GM18861 (cell line): ENCODE results near the gene TCOF1.

Experiments
- ATAC-seq: cut with Tn5 transposase; IDR thresholded peaks from one replicate; pipeline ENCODE4 v1.9.1; 2021; ENCODE audit not compliant: unreplicated experiment

Gene TCOF1

DNA sequence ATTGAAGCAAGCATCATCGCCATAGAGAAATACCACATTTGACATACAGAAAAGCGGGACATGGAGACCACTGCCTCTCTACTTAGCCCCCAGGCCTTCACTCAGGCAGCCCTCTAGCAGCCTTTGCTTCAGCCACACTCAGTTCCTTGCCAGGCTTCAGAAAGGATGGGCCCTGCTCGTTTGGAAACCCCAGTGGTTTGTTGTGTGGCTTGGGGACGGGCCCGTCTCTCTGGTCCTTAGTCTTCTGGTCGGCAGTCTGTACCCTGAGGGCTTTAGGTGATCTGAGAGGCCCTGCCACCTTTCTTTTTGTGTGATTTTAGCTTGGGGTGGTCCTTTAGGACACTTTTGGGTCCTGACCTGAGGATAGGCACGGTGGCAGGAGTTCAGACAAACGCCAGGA is 33.7 kb upstream of the TCOF1 start:
- ATAC-seq: no peak

DNA sequence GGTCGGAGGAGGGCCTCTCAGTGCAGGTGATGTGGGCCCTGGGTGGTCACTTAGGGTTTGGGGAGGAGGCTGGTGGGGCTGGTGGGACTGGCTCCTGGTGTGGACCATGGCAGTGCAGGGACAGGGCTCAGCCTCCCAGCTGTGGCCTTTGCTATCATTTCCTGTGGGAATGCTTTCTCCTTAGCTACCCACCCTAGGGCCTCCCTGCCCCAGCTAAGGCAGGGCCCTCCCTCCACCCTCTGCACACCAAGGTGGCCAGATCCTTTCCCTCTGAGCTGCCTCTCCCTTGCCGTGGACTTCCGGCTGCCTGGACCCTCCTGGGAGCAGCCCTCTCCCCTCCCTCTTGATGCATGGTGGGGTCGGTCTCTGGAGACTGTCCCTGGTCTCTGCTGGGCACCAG is 32.1 kb upstream of the TCOF1 start:
- no peak for ATAC-seq

DNA sequence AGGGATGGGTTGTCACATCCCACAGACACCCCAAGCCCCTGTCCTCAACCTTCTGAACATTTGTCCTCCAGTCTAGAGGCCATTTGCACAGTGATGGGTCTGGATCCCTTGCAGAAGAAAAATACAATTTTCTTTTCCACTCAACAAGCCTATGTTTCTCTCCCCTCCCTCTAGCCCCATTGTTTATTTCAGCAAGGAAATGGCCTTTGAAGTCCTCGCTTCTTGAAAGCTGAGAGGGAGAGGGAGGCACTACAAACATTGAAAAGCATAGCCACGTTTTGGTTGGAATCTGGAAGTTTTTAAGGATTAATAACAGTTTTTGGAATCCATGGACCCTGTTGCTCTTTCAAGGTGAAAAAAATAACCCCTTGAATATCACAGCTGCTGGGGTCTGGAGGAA is 30.8 kb upstream of the TCOF1 start:
- no peak for ATAC-seq

DNA sequence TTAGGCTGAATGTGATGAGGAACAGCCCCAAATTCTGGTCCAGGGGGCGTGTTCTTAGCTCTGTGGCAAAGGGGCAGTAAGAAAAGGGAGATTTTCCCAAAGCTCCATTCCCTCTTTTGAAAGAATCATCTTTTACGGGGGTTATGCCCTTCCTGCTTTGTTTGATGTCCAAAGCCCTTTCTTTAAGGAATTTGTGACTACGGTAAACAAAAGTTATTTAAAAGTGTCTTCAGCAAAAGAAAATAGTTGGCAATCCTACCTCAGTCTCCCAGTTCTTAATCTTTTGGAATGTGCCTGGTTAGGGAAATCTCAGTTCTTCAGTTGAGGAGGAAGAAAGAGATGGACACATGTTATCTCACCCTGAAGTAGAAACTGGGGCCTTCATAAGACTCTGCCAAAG is 30.4 kb upstream of the TCOF1 start:
- no peak for ATAC-seq

DNA sequence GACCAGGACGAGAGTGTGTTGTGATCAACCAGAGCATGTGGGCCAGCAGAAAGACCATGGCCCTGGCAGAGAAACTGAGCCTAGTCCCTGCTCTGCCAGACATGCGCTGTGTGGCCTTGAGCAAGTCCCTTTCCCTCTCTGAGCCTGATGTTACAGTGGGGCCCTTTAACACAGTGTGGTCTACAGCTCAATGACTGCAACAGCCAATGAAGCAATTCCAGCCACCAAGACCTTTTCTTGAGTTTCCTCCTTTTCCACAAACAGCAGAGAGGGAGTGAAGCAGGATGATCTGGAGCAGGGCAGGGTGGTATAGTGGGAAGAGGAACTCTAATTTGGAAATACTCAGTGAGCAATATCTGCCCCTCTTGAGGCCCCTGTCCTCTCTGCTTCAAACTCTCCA is 29.0 kb upstream of the TCOF1 start:
- no peak for ATAC-seq

DNA sequence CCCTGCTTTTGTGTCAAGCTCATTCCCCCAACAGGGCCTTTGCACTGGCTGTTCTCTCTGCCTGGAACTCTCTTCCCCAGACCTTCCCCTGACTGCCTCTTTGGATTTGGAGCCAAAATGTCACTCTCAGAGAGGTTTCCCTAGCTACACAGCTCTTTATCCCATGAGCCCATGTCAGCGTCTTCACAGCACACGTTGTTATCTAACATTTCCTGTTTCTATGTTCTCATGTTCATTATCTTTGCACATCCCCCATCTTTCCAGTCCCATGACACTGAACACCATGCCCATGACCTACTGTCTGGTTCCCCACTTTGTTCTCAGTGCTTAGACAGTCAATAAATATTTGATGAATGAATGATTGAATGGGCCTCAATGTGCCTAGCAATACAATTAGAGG is 28.5 kb upstream of the TCOF1 start:
- ATAC-seq: no peak

DNA sequence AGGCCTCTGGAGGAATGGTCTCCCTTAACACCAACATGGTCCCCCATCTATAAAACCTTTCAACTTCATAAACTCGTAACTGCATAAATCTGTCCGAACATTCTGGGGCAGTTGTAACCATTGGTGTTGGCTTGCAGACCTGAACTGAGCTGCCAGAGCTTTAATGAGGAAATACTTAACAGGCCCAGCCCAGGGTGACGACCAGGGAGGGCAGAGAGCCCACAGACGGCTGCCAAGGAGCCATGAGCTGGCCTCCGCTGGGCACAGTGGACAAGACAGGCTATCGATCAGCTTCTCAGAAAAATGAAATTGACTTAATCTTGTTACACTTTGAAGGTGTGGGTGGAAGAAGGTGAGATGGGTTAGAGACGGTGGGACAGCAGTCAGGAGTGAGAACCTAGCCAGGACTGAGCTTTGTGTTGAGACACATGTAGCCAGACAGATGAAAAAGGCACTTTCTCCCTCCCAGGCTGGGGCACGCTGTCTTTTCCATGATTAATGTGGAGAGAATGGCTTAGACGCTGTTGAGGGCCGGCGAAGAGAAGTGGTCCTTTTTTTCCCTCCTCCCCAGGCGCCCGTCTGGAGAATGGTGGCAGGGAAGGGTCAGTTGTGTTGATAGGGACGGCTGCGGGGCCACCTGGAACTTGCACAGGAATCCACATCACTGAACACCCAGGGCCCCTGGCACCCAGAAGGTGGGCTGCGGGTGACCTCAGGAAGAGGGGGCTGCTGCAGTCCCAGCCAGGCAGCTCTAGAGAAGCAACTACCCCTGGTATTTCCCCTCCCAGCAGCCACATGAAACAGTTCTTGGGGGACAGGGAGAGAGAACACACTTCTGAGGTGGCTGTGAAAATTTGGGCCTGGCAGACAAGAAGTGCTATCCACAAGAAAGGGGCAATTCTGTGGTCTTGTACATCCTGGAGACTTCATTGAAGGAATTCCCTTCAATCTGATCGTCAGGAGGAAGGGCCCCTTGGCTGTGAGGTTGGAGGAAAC is 27.3 kb upstream of the TCOF1 start:
- ATAC-seq: no peak

DNA sequence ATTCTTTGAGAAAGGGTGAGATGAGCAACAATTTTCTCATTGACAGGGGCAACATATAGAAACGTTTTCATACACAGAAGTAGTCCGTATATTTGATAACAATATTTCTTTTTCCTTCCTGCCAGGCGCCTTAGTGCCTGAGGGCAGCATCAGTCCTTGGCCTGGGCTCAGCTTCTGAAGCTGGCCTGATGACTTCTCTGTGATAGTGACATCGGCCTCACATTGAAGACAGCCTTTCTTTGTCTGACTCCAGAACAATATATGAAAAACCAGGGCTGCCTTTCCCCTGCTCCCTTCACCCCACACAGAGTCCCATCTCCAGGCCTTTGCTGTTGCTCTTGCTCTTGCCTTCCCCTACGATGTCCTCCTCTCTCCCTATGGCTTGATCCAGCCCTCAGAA is 24.1 kb upstream of the TCOF1 start:
- ATAC-seq: no peak

DNA sequence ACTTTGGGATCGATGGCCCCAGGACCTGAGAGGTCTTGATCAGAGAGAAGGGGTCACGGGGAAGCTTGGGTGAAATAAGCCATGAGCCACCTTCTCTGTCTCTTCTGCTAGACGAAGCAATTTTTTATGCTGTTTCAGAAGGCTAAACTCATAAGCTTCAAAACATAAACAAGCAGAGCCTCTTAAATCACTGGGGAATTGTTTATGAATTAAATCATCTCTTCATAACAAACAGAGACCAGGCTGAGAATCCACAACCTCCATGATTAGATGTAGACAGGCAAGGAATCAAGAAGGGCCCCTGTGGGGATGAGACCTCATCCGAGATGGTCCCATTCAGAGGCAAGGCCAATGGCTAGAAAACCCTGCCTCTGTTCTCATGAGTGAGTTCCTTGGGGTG is 21.7 kb upstream of the TCOF1 start:
- no peak for ATAC-seq

DNA sequence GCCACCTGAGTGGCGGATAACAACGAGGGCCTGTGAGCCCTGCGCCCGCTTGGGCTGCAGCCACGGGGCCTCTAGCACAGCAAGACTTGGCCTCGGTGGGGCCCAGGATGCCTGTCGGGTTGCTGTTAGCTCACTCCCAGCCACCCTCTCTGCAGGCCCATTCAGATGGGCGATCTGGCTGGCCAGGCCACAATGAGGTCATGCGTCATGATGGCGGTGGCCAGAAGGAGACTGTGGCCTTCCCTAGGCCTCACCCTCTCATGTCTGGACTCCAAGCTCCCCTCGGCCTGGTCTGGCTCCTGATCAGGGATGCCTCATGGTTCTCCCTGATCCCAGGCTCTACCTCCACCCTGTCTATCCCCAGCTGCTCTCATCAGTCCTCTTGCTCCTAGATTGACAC is 19.0 kb upstream of the TCOF1 start:
- ATAC-seq: no peak

DNA sequence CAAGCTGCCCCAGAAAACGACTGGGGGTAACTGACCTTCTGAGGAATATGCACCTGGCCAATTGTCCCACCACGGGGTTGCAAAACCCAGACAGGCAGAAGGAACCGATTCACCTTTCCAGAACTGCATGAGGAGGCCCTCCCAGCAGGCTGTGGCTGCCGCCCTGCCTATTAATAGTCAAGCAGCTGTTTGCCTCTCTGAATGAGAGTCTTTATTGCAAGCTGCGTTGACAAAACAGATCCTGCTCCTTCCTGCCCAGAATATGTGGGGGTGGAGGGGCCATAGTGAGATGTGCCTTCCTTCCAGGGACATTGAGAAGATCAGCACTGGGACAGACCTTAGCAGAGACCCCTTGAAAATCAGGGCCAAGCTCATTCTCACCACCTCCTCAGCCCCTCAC is 18.3 kb upstream of the TCOF1 start:
- no peak for ATAC-seq

DNA sequence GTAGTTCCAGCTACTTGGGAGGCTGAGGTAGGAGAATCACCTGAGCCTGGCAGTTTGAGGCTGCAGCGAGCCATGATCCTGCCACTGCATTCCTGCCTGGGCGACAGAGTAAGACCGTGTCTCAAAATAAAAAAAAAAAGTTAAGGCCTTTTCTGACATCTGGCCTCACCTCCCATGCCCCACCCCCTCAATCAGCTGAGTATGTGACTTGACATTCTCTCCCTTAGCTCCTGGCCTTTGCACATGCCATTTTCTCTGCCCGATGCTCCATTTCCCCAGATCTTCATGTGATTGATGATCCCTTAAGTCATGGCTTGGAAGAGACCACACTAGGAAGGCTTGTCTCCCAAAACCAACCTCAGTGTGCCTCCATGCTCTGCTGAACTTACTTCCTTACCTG is 17.7 kb upstream of the TCOF1 start:
- no peak for ATAC-seq

DNA sequence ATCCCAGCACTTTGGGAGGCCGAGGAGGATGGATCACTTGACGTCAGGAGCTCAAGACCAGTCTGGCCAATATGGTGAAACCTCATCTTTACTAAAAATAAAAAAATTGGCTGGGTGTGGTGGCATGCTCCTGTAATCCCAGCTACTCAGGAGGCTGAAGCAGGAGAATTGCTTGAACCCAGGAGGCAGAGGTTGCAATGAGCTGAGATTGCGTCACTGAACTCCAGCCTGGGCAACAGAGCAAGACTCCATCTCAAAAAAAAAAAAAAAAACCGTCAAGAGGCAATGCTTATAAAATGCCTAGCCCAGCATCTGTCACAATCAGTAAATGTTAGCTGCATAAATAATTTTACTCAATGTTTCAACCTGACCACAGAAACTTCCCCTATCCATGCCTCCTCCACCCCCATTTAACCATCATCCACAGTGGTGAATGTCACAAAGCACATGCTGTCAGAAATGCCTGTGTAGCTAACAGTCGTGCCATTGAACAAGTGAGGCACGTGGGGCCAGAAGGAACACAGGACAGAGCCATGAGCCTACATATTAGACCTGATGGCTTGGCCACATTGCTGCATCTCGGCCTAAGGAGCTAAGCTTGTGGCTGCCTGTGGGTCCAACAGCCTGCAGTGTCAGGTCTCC is 16.8 kb upstream of the TCOF1 start:
- no peak for ATAC-seq

DNA sequence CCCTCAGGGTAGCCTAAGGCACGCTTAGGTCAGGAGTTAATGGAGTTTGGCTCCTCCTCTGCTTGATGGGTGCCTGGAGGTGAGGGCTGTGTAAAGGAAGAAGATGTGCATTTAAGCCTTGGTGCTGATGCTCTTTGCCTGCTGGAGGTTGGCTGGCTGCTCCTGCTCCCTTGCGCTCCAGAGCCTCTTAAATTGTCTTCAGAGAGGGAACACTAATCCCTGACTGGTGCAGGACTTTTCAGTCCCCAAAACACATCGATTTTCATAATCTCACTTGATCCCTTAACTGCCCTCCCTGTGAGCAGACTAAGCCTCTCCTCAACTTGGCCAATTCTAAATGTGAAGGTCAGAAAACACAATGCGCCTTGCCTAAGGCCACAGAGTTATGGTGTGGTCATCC is 16.2 kb upstream of the TCOF1 start:
- no peak for ATAC-seq

DNA sequence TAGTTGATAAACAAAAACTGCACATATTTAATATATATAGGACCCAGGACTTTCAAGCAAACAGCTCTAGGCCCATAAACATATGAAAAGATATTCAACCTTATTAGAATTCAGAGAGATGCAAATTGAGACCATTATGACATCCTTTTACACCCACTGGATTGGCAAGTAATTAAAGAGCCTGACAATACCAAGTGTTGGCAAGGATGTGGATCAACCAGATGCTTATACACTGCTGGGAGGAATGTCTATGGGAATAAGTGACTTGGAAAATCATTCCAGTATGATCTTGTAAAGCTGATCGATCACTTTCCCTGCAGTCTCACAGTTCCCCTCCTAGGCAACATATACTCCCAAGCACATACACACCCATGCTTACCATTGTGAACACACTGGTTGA is 15.5 kb upstream of the TCOF1 start:
- no peak for ATAC-seq

DNA sequence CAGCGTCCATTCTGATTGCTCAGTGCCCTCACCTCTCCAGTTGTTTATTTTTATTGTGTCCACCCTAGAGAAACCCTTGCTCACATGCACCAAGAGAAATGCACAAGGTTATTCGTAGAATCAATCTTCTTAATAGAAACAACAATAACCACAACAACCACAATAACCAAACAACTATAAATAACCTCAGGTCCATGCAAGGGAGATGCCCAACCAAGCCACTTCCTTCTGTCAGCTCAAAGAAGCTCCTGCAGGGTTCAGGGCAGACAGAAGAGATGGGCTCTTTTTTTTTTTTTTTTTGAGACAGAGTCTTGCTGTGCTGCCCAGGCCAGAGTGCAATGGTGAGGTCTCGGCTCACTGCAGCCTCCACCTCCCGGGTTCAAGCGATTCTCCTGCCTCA is 14.9 kb upstream of the TCOF1 start:
- no peak for ATAC-seq

DNA sequence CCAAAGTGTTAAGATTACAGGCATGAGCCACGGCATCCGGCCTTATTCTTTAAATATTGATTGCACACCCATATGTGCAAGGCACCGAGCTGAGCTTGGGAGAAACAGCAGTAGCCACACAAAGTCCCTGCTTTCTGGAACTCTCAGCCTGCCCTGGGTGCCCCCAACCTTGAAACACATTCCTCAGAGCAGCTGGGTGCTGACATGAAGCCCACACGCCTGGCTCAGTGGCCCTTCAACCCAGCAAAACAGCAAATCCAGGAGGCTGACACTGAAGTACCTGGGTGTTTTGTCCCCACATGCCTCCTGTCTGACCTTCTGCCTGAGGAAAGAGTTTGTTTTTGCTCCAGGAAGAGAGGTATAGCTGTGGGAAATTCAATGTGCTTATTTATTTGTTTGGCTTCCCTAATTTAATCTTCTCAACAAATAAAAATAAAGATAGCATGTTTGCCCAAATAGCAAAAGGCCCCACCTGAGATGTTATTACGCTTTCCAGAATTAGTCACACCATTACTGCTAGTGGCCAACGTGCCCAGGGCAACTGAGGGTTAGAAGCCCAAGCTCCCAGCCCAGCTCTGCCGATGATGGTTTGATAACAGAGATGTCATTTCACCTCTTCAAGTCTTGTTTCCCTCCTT is 13.4 kb upstream of the TCOF1 start:
- no peak for ATAC-seq

DNA sequence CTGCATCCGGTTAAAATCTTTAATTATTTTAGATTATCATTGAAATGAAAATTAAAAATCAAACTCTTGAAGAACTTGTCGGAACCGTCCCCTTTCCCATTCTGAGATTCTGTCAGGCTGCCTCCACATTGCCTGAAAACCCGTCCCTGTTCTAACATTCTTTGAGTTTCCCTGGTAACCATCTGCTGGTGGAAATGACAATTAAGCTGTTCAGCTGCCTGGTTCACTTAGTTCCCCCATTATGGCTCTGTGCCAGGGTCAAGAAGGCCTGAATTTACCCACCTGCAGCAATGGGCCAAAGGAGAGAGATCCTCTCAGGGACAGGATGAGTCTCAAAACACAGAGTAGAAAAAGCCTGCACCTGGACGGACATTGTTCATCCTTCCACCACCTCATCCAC is 11.8 kb upstream of the TCOF1 start:
- ATAC-seq: no peak

DNA sequence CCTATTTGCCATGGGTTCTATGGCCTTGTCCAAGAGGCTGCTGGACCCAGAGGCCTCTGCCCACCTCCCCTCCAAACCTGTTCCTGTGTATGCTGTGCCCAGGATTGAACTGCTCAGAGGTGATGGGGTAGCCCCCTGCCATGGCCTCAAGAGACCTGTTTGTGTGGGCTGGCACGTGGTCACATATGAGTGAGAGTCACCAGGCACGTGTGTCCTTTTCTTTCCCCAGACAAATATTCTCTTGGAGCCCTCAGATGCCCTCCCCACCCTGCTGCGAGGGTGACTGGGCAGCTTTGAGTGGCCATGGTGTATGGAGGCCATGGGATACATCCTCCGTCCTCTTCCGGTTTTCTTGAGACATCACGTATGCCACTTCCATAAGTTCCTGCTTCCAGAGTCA is 10.9 kb upstream of the TCOF1 start:
- no peak for ATAC-seq

DNA sequence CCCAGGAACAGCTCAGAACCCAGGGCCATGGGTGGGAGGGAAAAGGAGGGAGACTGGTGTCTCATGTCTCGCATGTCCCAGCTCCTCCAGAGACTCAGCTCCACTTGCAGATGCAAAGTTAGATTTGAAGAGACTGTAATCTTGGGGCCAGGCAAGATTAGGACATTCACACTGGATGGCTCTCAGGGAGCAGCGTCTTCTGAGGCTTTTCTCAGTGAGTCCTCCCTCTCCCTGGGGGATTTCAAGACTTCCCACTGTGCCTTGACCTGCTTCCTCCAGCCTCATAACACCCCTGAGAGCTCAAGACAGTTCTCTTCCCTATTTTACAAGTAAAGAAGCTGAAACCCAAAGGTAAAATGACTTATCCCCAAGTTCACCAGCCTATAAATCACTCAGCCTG is 10.5 kb upstream of the TCOF1 start:
- no peak for ATAC-seq

DNA sequence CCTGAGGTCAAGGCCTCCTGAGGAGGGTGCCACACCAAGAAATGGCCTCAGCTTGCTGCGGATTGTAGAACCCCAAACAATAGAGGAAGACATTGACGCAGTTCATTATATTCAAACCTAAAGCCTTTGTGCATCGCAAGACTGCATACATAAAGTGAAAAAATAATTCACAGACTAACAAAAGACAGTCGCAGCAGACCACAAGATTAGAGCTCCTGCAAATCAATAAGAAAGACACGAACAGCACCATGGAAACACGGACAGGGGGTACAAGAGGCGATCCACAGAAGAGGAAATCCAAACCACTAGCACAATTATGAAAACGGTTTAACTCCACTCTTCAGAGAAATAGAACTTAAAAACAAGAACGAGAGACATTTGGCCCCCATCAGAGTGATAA is 10.0 kb upstream of the TCOF1 start:
- ATAC-seq: no peak

DNA sequence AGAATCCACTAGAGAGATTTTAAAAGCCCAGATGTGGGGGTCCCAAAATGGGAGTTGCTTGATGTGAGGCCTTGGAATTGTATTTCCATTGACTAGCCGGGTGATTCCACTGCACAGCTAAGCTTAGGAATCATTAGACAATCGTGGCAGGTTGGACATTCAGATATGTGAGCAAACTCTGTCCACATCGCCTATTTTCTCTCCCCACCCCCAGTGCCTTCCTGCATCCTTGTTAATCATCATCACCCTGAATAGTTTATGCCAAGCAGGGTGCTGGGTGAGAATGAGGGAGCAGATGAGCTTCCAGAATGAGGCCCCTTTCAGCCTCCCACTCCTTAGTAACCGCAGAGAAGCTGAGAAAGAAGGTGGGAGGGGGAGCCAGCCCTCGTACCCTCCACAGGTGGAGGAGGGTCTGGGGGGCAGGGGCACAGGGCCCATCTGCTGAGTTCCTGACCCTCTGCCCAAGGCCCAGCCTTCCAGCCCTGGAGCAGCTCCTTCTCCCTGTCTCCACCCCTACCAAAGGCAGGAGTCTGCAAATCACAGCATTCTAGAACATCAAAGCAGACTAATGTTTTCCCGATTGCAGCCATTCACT is 7.7 kb upstream of the TCOF1 start:
- no peak for ATAC-seq
